Measurements from ENCODE around the gene ITGBL1.

DNA sequence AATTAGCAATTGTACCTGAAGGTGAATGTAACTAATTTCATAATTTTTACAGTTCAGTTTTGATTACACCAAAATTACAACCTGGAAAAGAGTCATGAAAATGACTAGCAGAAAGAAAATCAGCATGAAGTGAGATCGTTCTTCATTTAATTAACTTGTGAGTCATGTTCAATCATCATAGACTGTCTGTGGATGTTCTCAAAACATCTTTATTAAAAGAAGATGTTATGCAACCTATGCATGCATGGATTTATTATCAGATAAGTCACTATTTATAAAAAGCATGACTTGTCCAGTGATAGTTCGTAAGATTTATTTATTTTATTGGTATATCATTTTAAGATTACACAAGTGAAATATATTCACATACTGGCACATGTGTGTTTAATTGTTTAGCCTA, 245.9 kb downstream of the ITGBL1 start:
- no peak for TF ChIP-seq EP300 (IDR thresholded peaks at IDR 0.05; ENCODE audit: low read depth in 2 of 2, low read length in 2 of 2)
- TF ChIP-seq EP300 (CRISPR knock-in tag; IDR thresholded peaks at IDR 0.05; ENCODE audit: borderline replicate concordance): no peak
- no peak for TF ChIP-seq CTCF (CRISPR knock-in tag; IDR thresholded peaks at IDR 0.05)

Measured in HepG2 (cell line).